LoVo (cell line): Measurements from ENCODE around the gene CITED4.
A peak's percentile ranks its signal among the peaks of the same experiment; 100 is the strongest.
"Not testable (repeated sequence)": the region's sequence is repeated elsewhere in the genome, so short reads cannot be mapped to it uniquely, and the experiment has no call there.

Experiments used
- DNase-seq: peaks from one replicate; pipeline ENCODE4 v3.0.0-alpha.2; 2016; ENCODE audit warnings: low spot score

The CITED4 gene, protein sequence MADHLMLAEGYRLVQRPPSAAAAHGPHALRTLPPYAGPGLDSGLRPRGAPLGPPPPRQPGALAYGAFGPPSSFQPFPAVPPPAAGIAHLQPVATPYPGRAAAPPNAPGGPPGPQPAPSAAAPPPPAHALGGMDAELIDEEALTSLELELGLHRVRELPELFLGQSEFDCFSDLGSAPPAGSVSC

DNA sequence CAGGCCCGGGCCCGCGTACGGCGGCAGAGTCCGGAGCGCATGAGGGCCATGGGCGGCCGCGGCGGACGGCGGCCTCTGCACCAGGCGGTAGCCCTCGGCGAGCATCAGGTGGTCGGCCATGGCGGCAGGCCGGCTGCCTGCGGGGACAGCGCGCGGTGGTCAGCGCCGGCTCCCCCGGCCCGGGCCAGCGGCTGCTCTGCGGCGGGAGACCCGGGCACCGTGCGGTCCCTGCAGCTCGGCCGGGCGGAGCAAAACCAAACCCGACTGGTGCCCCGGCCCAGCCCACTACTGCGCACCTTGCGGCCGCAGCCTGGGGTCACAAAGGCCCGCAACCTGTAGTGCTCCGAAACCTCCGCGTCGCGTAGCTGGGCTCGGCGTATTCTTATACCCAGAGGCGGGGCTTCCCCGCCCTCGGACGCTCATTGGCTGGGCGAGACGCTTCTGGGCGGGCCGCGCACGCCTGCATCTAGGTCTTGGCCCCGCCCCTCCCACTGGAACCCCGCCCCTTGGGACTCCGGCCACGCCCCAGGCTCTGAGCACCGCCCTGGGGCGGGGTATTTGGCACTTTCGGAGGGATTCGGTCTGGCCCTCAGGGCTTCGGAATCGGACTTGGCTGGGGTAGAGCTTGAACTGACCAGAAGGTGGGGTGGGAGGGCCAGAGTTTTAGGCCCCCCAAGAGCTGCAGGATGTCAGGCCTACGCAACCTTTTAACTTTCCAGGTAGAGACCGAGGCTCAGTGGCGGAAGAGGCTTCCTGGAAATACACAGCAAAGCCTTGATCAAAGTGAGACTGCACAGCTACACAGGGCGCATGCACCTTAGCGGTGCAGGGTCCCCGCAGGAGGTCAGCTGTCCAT, at the start of gene CITED4:
CITED4 (minus strand) TSS at position 356 of the 856 bp plus-strand sequence; CDS start at position 120, 236 bp downstream.
- DNase-seq: peak; percentile 94

DNA sequence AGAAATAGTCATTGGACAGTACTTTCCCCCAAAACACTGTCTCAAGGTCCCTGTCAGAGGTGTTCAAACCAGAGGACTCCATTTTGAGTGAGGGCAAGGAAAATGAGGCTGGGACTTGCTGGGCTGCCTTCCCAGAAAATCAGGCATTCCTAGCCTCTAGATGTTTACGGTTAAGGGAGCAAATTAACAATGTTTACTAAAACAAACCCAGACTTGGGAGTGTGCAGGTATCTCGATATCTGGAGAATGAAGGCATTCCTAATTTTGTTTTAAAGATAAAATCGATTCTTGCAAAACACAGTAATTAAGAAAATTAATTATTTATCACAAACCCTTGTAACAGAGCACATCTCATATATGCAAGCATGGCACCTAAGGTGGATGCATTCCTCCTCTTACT, 48.9 kb upstream of the CITED4 start:
- no peak for DNase-seq

DNA sequence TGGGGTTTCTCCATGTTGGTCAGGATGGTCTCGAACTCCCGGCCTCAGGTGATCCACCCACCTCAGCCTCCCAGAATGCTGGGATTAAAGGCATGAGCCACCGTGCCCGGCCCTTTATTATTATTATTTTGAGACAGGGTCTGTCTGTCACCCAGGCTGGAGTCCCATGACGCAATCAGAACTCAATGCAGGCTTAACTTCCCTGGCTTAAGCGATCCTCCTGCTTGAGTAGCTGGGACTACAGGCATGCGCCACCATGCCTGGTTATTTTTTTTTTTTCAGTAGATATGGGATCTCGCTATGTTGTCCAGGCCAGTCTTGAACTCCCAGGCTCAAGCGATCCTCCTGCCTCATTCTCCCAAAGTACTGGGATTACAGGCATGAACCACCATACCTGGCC, 47.1 kb upstream of the CITED4 start:
- DNase-seq: no peak

DNA sequence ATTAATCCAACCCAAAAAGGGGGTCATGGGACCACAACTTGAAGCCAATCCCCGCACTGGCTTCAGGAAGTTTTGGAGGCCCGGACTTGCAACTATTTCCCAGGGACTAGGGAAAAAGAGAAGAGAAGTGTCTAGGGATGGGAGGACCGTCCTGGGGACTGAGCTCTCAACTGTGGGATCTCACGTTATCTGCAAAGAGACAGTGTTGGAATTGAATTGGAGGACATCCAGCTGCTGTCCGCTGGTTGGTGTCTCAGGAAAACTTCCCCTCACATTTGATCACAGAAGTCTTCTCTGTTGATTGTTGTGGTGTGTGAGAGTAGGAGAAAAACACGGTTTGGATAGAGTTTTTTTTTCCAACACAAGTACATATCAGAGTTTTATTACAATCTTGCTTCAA, 46.2 kb upstream of the CITED4 start:
- no peak for DNase-seq

DNA sequence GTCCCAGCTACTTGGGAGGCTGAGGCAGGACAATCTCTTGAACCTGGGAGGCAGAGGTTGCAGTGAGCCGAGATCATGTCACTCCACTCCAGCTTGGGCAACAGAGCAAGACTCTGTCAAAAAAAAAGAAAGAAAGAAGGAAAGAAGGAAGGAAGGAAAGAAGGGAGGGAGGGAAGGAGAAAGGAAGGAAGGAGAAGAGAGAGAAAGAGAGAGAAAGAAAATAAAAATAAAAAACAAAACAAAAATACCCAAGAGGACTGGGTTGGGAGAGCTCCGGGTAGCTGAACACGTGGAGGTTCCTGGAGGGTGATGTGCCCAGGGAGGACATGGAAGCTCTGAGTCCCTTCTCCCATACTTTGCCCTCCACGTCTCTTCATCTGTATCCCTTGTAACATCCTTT, 45.7 kb upstream of the CITED4 start:
- no peak for DNase-seq

DNA sequence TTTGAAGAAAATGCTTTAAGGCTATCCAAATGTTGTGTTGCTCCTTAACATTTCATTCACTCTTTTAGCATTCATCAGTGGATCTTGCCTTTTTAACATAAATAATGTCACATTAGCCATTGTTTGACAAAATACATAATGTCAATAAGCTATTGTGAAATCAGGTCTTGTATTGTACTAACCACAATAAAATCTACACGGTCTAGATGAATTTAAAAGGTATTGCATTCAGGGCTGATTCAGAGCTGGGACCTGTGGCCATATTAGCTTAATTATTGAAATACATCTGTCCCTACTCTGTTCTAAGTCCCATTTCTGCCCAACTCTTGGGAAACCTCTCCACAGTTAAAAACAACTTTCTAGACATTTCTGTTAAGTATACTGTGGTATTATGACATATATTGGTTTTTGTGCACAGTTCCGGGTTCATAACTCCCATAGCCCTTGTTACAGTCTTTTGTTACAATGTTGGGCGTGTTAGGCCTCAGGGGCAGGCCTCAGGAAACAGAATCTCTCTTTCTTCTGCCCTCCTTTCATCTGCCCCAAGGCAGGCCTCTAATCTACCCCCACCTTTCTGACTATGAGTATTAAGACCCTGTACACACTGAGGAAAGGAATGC, 44.7 kb upstream of the CITED4 start:
- no peak for DNase-seq

DNA sequence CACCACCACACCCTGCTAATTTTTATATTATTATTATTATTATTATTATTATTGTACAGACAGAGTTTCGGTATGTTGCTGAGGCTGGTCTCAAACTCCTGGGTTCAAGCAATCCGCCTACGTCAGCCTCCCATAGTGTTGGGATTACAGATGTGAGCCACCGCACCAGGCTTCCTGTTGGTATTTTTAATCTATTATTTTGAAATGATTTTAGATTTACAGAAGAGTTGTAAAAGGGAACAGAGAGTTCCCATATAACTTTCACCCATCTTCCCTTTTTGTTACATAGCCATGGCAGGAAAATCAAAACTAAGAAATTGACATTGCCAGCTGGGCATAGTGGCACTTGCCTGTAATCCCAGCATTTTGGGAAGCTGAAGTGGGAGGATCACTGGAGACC, 42.9 kb upstream of the CITED4 start:
- no peak for DNase-seq

DNA sequence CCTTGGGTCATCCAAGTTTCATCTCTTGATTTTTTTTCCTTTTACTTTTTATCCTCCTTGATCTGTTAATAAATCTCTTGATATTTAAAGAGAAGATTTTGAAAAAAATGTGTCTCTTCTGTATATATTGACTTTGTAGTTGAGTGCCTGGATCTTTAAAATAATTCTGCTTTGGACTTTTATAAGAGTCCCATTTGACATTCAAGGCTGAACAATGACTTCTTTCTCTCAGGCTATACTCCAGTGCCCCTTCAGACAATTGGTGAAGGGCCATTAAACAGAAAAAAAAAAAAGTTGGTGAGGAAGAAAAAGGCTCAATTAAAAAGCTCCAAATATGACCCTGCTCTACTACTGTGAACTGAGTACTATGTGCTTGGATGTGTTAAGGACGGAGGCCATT, 40.9 kb upstream of the CITED4 start:
- no peak for DNase-seq

DNA sequence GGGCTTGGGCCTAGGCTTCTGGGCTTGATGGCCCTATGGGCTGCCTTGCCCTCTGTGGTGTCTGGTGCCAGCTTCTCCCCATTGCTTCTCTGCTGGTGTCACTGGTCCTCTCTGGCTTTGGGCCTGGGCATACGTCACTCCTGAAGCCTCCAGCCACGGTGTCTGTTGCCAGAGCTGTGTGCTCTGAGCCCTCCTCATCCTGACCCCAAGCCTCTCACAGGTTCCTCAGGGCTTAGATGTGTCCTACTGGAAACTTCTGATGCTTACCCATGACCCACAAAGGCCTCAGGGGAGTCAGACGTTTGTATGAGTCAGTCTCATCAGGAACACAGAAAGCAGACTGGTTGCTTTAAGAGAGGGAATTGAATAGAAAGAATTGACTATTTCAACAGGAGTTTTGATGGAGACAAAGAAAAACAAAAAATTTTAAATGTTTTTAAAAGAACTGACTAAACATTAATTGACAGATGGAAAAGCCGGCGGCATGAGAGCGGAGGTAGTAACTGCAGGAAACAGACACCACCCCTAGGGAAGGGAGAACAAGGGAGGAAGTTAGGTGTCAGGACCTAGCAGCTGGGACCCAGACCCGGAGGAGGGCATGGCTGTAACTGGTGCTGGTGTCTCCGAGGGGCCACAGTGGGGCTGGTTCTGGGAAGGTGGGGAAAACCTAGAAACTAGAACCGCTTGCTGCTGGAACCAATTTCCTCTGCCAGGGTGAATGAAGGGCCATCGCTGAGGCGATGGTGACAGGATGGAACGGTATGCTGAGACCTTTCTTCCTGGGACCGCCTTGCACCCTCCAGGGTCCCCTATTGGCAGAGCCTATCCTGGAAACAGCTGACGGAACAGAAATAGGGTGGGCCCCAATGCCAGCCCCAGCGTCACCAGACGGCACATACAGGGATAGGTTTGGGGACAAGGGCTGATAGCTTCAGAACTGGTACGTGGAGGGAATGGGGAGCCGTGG, 40.0 kb upstream of the CITED4 start:
- DNase-seq: no peak

DNA sequence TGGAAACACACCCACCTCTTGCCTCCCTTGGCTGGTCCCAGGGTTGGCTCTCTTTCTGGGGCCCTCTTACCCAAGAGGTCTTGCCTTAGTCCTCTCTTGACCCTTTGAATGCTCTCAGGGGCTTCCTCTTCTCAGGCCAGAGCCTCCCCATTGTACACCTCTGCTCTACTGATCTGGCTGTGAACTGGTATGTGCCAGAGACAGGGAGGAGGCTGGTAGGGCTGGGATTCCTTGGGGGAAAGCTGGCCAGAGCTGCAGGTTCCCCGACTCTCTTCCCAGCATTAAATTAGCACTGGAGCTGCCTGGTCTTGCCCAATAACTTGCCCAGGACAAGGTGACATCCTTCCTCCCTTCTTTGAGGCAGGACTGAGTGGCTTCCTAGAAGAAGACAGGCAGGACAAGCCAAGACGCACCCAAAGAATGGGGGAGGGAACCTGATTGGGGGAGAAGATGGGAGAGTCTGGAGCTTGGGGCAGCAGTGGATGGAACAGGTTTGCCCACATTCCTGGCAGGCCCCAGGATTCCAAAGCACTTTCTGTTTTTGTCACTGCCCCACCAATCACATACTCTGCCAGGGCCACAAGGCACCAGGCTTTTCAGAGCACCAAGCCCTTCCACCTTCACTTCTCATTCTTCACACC, 37.2 kb upstream of the CITED4 start:
- peak; percentile 78 for DNase-seq

DNA sequence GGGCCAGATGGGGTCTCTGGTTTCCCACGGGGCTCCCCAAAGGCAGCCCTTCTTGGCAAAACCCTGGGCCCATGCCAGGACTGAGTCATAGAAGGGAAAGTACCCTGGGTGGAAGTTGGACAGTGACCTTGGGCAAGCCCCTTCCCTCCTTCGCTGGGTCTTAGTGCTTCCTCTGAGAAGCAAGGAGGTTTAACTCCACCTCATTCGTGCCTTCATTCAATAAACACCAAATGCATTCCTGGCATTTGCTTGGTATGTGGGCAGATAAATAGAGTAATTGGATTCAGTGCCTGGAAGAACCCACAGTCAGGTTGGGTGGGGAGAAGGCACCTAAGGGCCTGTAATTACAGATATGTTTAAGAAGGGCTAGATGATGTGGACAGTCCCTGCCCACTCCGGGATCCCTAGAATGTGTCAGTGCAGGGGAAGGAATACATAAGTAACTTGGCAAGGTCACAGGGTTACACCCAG, 36.3 kb upstream of the CITED4 start:
- peak; percentile 7 for DNase-seq

DNA sequence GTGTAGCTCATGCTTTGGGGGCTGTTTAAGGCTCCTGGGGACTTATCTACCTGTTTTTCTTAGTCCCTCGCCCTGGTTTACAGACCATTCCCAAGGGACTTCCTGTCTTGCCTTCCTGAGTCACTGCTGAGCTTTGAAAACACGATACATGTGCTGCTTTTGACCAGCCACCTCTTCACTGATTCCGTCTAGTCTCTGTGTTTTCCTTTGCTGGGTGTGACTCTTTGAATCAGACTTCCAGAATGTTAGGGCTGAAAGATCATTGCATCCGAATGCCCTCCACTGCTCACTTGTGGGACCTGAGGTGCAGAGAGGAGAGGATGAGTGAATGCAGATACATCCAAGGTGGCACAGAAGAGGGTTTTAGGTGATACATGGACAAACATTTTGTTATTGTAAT, 35.4 kb upstream of the CITED4 start:
- DNase-seq: no peak

DNA sequence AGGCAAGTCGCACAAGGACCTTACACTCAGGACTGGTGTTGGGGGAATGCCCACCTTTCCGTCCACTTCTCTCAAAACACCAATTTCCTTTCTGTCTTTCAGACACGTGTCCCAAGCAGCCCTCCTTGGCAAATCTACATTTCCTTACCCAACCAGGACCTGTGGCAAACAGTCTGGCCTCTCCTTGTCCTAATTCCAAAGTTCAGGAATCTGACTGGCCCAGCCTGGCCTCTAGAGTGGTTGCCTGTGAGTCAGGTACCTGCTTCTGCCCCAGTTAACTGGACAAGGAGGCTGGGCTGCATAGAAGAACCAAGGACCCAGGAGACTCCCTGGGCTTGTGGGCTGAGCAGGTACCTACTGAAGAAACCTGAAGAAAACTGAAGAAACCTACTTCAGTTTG, 34.3 kb upstream of the CITED4 start:
- DNase-seq: no peak

DNA sequence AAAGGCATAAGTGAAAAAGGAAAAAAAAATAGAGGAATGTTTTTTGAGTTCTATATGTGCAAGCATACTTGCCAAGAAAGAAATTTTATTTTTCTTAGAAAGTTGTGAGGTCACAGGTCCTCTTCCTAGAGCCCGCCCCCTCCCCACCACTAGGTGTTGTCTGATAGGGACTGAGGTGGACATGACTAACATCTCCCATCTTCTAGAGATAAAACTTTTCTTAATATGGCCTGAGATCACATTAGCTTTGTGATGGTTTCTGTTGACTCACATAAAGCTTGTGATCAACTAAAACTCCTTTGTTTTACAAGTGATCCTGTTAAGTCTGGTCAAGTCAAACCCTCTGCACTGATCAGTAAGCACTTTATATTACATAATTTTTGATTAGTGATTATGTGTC, 33.4 kb upstream of the CITED4 start:
- DNase-seq: no peak

DNA sequence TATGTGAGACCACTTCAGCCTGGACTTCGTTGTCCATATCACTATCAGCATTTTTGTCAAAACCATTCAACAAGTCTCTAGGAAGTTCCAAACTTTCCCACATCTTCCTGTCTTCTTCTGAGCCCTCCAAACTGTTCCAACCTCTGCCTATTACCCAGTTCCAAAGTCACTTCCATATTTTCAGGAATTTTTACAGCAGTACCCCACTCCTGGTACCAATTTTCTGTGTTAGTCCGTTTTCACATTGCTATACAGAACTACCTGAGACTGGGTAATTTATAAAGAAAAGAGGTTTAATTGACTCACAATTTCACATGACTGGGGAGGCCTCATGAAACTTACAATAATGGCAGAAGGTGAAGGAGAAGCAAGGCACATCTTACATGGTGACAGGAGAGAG, 32.7 kb upstream of the CITED4 start:
- DNase-seq: not testable (repeated sequence)

DNA sequence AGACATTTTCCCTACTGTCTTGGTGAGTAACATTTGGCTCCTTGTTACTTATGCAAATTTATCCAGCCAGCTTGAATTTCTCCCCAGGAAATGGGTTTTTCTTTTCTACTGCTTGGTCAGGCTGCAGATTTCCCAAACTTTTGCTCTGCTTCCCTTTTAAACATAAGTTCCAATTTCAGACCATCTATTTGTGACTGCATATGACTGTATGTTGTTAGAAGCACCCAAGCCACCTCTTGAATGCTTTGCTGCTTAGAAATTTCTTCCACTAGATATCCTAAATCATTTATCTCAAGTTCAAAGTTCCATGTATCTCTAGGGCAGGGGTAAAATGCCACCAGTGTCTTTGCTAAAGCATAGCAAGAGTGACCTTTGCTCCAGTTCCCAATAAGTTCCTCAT, 32.3 kb upstream of the CITED4 start:
- no peak for DNase-seq

DNA sequence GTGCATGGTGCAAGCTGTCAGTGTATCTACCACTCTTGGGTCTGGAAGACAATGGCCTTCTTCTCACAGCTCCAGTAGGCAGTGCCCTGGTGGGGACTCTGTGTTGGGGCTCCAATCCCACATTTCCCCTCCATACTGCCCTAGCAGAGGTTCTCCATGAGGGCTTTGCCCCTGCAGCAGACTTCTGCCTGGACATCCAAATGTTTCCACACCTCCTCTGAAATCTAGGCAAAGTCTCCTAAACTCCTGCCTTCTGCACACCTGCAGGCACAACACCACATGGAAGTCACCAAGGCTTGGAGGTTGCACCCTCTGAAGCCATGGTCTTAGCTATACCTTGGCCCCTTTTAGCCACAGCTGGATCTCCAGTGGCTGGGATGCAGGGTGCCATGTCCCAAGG, 31.8 kb upstream of the CITED4 start:
- no peak for DNase-seq

DNA sequence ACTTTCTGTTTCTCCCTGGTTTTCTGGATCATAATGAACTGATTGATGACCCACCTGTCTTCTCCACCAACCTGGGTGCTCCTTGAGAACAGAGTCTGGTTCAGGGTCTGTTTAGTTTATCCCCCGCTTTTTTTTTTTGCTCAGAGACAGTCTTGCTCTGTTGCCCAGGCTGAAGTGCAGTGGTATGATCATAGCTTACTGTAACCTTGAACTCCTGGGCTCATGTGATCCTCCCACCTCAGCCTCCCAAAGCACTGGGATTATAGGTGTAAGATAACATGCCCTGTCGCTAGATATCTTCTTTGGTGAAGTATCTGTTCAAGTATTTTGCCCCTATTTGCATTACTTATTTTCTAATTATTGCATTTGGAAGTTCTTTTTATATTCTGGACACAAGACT, 30.2 kb upstream of the CITED4 start:
- no peak for DNase-seq

DNA sequence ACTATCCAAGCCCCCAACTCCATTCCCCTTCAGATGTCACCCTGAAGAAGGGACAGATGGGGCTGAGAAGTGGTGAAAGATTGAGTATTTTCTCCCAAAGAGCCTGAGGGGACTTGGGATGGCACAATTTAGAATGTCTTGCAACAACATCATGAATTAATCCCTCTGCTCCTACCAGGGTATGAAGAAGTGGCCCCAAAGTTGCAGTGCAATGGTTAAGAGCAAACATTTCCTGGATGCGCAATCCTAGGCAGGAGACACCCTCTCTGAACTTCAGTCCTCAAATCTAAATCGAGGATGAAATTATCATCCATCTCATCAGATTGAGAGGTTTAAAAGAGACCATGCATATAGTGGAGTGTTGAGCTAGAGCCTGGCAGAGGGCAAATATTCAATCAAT, 28.6 kb upstream of the CITED4 start:
- DNase-seq: no peak

DNA sequence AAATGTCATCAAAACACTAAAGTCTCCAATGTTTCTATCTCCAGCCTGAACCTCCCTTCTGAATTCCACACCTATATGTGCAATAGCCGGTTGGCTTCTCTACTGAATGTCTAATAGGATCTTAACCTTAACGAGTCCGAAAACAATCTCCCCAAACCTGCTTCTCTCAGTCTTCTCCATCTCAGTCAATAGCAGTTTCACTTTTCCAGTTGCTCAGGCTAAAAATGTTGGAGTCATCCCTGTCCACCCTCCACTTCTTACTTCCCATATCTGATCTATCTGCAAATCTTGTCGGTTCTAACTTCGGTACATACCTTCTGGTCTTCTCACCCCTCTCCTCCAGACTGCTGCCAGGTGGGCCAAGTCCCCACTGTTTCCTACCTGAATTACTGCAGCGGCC, 25.5 kb upstream of the CITED4 start:
- no peak for DNase-seq

DNA sequence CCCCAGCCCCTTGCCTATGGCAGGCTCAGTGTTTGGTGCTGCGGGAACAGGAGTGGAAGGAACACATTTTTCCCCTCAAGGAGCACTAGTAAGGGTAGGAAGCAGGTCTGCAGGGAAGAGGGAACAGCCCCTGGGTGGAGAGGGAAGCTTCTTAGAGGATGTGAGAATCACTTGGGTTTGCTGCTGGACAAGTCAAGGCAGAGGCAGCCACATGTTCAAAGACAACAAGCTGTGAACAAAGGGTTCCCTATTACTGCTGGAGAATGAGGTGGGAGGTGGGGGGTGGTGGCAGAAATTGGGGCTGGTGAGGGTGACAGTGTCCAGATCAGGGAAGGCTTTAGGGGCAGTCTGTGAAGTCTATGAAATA, 24.8 kb upstream of the CITED4 start:
- no peak for DNase-seq
